Spleen (tissue), 7 donors: Measurements from ENCODE around the gene PIAS4.

Experiments
- CTCF ChIP-seq, 11 experiments: fragments of 200-600 bp in 7 of 11; fragments of 450-650 bp in 4 of 11; sonication (generic) in 4 of 11; IDR thresholded peaks in 8 of 11; conservative IDR thresholded peaks in 3 of 11; 1 replicate in 7 of 11; 2 replicates in 4 of 11; pipeline versions ENCODE4 v1.4.0 to v1.8.0; 2016 to 2021; ENCODE audit warnings: antibody characterized with exemption in 11 of 11, inconsistent platforms in 4 of 11, mild to moderate bottlenecking in 1 of 11
- POLR2A ChIP-seq, 3 donors: fragments of 450-650 bp; IDR thresholded peaks; one replicate each; pipeline ENCODE4 v1.5.1; 2017; ENCODE audit warnings: antibody characterized with exemption in 3 of 3, mild to moderate bottlenecking in 1 of 3
- donor health status: DM: no; HTN: no; CAD: no; lungs with moderate emphysema.
- donor health status: DM: no; HTN: no; CAD: no.
- donor health status: DM: no; HTN: no; CAD: no.

DNA sequence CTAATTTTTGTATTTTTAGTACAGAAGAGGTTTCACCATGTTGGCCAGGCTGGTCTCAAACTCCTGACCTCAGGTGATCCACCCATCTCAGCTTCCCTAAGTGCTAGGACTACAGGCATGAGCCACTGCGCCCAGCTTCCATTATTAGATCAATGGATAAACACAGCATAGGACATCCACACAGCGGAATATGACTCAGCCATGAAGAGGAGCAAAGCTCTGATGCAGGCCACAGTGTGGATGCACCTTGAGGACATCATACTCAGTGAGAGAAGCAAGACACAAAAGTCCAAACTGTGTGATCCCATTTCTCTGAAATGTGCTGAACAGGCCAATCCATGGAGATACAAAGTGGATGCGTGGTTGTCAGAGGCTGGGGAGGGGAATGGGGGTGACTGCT lies 64.1 kb downstream of the PIAS4 start:
- TF ChIP-seq POLR2A (IDR thresholded peaks at IDR 0.05) (no peak), CTCF (IDR thresholded peaks at IDR 0.05 in 8 of 11, conservative IDR thresholded peaks at IDR 0.05 in 3 of 11) (no peak)
